Measurements from ENCODE around the gene NTNG1.

GRCh38 chr1:107244709-107245500, 104.1 kb downstream of the NTNG1 start:
- TF ChIP-seq CTCF (IDR thresholded peaks at IDR 0.05), result no peak
- TF ChIP-seq POLR2A (IDR thresholded peaks at IDR 0.05), result no peak
